HG02870 (cell line): ENCODE results near the gene CLCN6.

Experiments
- ATAC-seq: cut with Tn5 transposase; IDR thresholded peaks from one replicate; pipeline ENCODE4 v1.9.1; 2021; ENCODE audit warnings: mild to moderate bottlenecking, moderate library complexity; ENCODE audit not compliant: unreplicated experiment

Gene CLCN6, protein sequence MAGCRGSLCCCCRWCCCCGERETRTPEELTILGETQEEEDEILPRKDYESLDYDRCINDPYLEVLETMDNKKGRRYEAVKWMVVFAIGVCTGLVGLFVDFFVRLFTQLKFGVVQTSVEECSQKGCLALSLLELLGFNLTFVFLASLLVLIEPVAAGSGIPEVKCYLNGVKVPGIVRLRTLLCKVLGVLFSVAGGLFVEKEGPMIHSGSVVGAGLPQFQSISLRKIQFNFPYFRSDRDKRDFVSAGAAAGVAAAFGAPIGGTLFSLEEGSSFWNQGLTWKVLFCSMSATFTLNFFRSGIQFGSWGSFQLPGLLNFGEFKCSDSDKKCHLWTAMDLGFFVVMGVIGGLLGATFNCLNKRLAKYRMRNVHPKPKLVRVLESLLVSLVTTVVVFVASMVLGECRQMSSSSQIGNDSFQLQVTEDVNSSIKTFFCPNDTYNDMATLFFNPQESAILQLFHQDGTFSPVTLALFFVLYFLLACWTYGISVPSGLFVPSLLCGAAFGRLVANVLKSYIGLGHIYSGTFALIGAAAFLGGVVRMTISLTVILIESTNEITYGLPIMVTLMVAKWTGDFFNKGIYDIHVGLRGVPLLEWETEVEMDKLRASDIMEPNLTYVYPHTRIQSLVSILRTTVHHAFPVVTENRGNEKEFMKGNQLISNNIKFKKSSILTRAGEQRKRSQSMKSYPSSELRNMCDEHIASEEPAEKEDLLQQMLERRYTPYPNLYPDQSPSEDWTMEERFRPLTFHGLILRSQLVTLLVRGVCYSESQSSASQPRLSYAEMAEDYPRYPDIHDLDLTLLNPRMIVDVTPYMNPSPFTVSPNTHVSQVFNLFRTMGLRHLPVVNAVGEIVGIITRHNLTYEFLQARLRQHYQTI

DNA sequence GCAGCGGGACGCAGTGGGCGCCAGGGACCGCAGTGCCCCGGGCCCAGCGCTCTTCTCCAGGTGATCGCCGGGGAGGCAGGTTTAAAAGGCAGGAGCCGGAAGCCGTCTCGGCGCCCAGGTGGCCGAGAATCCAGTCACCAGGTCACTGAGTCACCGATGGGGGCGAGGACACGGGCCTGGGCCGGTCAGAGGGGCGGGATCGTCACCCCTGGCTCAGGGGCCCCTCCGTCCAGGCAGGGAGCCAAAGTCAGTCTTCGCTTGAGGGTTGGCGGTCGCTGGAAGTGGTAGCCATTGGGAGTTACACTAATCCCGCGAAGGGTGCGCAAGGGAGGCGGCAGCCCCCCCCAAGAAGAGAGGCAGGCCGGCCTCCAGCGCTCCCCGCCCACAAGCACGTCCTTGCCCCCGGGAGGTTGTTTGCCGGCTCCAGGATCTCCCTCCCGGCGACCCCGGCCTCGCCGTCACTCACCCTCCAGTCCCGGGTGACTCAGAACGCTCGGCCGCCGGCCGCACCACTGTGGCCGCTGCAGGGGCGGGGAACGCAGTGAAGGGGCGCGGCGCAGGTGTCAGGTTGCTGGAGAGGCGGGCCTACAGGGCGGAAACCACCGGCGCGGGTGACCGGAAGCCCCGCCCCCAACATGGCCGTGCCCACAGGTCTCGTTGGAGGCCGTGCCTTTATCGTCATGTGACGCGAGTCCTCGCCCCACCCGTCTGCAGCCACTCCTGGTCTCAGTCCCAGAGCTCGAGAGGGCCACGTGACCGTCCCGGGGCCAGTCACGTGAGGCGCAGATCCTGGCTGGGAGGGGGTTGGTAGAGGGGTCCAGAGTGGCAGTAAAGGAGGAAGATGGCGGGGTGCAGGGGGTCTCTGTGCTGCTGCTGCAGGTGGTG lies at the start of gene CLCN6, which contains the start of gene MTHFR:
CLCN6 (plus strand) TSS at position 770 of the 885 bp plus-strand sequence; CDS start at position 842, 72 bp downstream.
MTHFR (minus strand) TSS at position 543 of the 885 bp plus-strand sequence. CDS start 2,848 bp downstream, outside the sequence.
- peak; percentile 80 for ATAC-seq

DNA sequence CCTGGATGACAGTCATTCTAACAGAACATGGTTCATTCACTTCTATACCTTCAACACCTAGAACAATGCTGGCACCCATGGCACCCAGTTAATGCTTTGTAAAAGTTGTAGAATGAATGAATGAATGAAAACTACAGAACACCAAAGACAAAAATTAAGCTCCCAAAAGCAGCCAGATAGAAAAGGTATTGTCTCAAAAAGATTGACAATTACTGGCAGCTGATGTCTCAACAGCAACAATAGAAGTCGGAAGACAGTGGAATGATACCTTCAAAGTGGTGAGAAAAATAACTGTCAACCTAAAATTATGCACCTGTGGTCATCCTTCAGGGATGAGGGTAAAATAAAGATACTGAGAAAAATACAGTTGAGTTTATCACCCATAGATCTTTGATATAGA lies 48.9 kb upstream of the CLCN6 start:
- no peak for ATAC-seq

DNA sequence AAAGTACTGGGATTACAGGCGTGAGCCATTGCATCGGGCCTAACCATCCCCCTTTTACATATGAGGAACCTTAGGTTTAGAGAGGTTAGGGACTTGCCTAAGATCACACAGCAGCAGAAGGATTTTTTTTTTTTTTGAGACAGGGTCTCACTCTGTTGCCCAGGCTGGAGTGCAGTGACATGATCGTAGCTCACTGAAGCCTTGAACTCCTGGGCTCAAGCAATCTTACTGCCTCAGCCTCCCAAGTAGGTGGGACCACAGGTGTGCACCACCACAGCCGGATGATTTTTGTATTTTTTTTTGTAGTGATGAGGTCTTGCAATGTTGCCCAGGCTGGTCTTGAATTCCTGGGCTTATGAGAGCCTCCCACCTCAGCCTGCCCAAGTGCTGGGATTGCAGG lies 46.2 kb upstream of the CLCN6 start:
- ATAC-seq, result no peak

DNA sequence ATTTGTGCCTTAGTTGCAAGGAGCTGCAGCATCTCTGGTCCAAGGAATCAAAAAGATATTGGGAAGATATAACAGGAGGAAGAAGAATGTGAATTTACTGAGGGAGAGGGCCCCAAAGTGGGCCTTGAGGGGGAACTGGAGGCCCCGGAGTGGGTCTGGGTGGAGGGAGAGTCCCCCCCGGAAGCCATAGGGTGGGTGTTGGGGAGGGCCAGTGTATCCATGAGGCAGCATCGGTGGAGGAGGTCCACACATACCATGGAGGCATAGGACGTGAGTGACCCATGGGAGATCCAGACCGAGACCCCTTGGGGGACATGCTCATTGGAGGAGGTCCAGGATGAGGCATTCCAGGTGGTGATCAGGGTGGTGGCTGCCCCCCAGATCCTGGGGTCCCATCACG lies 44.7 kb upstream of the CLCN6 start:
- no peak for ATAC-seq

DNA sequence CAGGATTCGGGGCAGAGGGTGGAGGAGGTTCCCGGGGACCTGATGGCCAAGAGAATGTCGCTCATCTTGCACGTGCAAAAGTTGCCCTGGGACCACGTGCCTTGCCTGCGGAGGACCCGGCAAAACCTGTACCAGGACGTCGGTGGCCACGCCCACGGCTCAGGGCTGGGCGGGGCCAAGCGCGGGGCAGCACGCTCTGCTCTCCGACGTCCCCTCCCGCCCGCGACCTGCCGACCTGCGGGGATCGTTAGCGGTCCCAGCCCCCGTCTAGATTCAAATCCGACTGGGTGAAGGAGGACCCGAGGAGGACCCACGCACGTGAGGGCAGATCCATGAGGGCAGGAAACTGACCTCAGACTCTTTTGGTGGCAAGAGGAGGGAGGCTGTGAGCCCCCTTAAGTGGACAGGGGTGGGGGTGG lies 44.0 kb upstream of the CLCN6 start, which contains the start of gene C1orf167:
C1orf167 (plus strand) TSS at position 206 of the 419 bp plus-strand sequence. CDS start 2,208 bp downstream, outside the sequence.
- no peak for ATAC-seq

DNA sequence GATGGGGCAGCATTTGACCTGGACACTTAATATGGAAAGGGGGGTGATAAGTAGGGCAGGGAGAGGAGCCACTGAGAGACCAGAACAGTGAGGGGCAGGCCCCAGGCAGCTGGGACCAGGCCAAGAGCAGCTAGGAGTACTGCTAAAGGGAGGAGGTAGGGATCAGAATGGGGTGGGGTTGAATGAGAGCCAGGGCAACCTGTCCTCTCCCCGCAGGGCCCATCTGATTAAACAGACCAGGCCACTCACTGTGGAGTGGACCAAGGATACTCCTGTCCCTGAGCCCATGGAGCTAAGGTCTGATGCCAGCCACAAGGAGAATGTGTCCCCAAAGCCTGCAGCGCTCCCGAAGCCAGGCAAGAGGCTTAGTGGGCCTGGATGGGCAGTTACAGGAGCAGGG lies 41.9 kb upstream of the CLCN6 start:
- no peak for ATAC-seq

DNA sequence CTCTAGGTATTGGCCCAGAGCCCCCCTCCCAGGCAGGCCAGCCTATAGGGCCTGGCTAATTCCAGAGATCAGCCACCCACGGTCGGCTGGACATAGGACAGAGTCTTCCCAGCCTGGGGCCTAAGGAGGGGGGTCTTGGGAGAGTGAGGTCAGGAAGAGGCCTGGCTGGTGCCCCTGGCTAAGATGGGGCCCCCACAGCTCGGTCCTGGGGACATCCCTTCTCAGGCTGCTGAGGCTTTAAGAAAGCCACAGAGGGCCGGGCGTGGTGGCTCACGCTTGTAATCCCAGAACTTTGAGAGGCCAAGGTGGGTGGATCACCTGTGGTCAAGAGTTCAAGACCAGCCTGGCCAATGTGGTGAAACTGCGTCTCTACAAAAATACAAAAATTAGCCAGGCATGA lies 41.5 kb upstream of the CLCN6 start:
- no peak for ATAC-seq

DNA sequence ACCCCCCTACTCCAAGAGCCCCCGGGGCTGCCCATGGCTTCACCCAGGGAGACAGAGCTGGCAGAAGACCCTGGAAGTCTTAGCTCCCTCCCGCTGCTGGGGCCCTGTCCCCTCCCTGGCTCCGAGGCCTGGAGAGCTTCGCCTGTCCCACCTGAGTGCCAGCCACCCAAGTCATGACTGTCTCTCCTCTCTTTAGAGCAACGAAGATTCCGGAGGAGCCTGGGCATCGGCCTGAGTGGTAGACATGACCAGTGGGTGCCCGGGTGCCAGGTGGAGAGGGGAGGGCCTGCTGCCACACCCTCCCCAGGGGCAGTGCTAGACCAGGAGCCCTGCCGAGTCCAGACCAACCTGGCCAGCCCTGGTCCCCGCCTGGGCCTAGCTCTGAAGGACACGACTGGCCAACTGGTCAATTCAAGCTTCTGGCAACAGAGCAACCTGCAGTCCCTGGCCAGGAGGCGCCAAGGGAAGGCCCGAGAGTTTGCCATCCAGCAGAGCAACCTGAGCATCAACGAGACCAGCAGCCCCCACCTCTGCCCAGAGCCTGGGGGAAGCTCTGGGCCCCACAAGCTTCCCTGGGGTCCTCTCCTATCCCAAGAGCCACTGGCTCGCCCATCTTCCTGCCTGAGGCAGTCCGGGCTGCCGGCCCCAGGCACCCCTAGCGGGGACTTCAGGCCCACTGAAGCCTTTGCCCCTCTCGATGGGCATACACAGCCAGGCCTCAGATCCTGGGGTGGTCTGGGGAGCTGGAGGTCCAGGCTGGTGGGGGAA lies 40.1 kb upstream of the CLCN6 start:
- no peak for ATAC-seq

DNA sequence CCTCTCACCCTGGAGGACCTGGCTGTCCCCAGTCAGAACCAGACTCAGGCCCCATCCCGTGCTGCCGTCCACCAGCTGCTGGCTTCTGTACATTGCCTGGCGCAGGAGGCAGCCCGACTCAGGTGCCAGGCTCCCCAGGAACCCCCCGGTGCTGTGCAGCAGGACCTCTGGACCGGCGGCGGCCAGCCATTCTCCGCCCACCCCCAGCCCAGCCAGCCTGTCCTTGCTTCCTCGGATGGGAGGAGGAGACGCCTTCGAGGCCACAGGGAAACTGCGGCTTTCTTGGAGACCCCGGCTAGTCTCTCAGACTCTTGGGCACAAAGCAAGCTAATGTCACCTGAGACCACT lies 39.6 kb upstream of the CLCN6 start:
- ATAC-seq, result no peak

DNA sequence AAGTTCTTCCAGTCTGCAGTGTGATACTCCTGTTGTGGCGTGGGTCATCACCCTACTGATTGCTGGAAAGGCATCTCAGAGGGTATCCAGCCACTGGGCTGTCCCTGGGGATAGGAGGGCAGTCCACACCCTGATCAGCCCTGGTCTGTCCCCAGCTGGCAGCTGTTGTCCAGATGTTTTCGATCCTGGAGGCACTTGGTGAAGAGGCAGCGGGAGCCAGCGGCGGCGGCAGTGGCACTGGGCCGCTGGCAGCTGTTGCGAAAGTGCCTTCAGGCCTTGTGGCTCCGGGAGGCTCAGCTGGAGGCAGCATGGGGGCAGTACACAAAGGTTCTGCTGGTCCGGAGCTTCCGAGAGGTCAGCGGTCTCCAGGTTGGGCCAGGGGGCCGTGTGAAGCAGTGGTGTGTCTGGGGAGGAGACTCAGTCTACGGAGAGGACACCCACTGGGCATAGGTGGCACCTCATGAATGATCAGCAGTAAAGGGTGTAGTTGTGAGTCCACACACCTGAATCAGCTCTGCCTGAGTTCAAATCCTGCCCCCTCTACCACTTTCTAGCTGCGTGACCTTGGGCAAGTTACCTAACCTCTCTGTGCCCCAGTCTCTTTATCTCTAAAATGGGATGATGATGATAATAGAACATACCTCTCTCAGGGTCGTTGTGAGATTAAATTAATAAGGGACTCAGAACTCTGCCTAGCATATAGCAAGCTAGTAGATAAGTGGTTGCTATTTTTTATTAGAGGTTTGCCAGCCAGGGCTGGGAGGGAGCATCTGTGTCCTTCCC lies 37.9 kb upstream of the CLCN6 start:
- no peak for ATAC-seq

DNA sequence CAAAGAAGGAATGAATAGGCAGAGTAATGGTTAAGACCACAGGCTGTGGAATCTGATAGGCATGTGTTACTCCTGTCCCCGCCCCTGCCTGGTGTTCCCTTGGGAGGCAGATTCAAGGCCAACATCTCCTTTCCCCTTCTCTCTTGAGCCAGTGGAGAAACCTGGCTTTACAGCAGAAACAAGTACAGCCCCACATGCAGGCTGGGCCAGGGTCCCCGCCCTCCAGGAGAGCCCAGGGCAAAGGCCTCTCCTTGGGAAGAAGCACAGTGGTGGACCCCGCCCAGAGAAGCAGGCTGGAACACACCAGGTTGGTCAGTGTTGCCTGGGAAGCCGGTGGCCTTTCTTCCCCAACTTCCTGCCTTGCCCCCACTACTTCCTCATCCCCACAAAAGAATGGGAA lies 37.2 kb upstream of the CLCN6 start:
- no peak for ATAC-seq

DNA sequence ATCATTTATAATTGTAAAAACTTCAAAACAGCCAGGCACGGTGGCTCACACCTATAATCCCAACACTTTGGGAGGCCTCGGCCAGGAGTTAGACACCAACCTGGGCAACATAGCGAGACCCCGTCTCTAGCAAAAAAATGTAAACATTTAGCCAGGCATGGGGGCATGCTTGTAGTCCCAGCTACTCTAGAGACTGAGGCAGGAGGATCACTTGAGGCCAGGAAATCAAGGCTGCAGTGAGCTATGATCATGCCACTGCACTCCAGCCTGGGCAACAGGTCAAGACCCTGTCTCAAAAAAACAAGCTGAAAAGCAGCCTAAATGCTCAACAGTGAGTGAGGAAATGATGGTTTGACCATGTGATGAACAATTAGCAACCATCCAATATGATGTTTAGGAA lies 36.7 kb upstream of the CLCN6 start:
- no peak for ATAC-seq

DNA sequence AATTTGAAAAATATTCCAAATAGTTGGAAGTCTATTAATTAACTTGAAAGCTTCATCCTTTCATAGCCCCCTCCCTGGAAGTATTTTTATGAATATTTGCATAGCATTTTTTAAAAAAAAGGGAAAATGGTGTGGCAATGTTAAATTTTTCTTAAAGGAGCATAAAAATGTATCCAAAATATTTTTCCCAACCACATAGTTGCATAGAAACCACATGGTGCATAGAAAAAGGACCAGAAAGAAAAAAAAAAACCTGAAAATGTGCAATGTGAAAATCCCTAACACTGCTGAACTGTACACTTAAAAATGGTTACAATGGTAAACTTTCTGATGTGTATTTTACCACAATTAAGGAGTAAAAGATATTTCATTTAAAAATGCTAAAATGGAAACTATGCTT lies 36.0 kb upstream of the CLCN6 start:
- no peak for ATAC-seq

DNA sequence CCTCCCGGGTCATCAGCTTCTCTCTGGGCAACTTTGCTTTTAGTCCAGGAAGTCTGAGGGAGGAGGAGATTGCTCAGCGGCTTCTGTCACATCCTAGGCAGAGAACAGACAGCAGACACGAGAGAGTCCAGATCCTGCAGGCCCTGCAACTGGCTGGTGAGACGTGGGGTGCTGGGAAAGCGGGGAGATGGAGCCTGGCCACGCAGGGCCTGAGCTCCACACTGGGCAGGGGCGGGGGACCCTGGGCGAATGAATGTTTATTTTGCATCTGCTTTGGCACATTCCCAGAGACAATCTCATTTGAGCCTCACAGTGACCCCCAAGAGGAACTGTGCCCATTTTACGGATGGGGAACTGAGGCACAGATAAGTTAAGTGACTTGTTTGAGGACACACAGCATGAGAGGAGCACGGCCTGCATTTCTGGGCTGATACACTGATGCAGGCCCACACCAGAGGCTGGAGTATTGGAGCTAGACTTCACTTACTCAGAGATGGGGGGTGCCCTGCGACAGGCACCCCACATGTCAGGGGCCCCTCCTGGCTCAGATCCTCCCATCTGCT lies 34.4 kb upstream of the CLCN6 start:
- no peak for ATAC-seq

DNA sequence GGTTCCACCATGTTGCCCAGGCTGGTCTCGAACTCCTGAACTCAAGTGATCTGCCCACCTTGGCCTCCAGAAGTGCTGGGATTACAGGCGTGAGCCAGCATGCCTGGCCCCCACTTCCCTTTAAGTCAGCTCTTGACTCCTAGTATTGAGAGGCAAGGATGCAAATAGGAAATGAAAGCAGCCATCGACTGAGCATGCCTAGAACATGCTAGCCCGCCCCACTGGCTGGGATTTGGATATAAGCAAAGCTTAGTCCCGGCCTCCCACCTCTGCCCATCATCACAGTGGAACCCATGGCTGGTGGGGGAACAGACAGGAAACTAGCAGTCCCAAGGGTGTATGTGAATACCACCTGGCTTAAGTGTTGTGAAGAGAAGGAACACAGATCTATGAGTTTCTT lies 33.5 kb upstream of the CLCN6 start:
- ATAC-seq, result no peak

DNA sequence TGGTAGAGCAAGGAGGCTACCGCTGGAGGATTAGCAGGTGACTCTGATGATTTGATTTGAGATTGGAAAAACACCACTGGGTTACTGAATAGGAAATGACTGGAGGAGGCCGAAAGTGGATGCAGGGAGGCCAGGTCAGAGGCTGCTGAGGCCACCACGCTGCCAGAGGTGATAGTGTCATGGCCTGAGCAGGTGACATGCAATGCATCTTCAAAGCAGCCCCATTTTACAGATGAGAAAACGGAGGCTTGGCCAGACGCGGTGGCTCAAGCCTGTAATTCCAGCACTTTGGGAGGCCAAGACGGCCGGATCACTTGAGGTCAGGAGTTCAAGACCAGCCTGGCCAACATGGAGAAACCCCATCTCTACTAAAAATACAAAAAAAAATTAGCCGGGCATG lies 31.2 kb upstream of the CLCN6 start:
- ATAC-seq, result no peak

DNA sequence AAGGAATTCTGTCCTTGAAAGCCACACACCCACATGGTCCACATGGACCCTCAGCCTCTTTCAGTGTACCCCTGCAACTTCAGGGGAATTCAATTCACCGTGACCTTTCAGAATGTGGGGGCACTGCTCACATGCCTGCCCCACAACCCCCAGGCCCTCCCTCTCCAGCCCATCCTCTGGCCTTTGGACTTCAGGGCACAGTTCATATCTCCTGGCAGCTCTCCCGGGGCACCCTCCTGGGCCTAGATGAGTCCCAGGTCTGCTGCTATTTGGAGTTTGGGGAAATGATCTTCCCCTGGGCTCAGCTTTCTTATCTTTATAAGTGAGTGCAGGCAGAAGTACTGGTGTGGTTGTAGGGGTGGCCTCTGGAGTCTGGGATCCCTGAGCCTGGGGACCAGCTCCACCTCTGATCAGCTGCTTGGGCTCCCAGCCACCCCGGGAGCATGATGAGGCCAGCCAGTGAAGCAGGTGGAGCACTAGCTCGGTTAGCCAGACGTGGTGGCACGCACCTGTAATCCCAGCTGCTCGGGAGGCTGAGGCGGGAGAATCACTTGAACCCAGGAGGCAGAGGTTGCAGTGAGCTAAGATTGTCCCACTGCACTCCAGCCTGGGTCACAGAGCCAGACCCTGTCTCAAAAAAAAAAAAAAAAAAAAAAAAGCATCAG lies 28.2 kb upstream of the CLCN6 start:
- ATAC-seq, result no peak

DNA sequence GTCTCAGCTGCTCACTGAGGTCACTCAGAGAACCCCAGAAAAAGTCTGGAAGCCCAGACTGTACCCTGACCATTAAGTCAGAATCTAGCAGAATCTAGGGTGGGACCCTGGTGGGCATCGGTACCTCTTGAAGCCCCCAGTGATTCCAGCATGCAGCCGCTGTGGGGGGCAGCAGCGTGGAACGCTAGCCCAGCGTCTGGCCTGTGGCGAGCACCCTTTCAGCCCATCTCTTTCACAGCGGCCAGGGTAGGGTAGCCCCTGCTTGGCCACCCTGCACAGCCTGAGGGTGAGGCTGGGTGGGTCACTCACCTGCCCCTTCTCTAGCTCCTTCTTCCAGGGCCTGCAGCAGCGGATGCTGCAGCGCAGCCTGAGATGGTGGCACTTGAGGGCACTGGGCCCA lies 27.7 kb upstream of the CLCN6 start:
- no peak for ATAC-seq
